Fibroblast of the aortic adventitia (primary cell): ENCODE data around the gene LRRC74B. TPM values are rescaled to one million over a fixed set of nuclear protein-coding genes. Genes with fewer than 3 reads are reported as not detected.

ENCODE experiments used
- DNase-seq: peaks from one replicate; pipeline ENCODE4 v3.0.0-alpha.2; 2010; ENCODE audit warnings: low read depth
- H3K4me3 ChIP-seq: 2 replicates; pipeline ENCODE4 v1.5.1; 2011; ENCODE audit warnings: low read depth, mild to moderate bottlenecking, control low read depth, low read length, moderate library complexity
- CTCF ChIP-seq: IDR thresholded peaks from 2 replicates; pipeline ENCODE4 v1.5.1; 2011; ENCODE audit warnings: mild to moderate bottlenecking, low read length, control low read depth, inconsistent platforms; ENCODE audit not compliant: insufficient read depth
- small RNA-seq: library from RNA; depleted of rRNA; stranded (forward); fragments of <200 nt; gene quantifications from one replicate; pipeline ENCODE3, GENCODE V24; 2012
- total RNA-seq: library from RNA; depleted of rRNA; stranded (reverse); fragments of >200 nt; gene quantifications from 2 replicates; pipeline ENCODE4 v1.2.3, GENCODE V29; 2012; ENCODE audit warnings: low replicate concordance

The LRRC74B gene
- total RNA-seq, 1 donor = not detected

DNA sequence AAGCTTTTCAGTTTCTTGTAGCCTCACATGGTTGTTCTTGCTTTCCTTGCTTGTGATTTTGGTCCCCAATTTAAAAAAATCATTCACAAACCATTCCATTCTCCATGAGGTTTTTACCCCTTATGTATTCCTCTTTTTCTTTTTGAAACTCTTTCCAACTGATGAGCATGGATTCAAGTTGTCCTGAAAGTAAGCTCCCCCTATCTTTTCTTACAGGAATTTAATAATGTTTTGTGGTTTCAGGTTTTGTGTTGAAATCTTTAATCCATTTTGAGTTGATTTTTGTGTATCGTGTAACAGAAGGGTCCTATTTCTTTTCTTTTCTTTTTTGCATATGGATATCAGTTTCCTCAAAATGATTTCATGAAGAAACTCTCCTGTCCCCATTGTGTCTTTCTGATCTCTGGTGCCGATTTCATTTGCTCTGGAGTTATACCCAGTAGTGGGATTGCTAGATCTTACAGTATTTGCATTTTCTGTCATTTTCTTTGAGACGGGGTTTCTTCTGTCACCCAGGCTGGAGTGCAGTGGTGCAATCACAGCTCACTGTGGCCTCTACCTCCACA is 58.5 kb downstream of the LRRC74B start:
- no peak overlapping the region for H3K4me3 ChIP-seq
- peak; percentile 9 for TF ChIP-seq CTCF
- no peak for DNase-seq

- no peak for TF ChIP-seq CTCF
- H3K4me3 ChIP-seq = no peak overlapping the region
- no peak for DNase-seq
Measured at GRCh38 chr22:21105294-21105693, 59.5 kb downstream of the LRRC74B start.

DNA sequence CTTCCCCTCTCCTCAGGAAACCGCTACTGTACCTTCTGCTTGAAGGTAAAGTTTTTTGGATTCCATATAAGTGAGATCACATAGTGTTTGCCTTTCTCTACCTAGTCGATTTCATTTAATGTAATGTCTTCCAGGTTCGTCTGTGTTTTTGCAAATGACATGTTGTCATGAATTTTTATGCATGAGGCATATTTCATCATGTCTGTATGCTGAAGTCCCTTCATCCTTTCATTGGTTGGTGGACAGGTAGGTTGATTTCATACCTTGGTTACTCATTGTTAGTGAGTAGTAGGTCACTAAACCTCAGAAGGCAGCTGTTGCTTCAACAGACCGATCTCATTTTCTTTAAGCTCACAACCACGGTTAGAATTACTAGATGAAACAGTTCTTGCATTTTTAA is 60.3 kb downstream of the LRRC74B start:
- no peak for TF ChIP-seq CTCF
- no peak overlapping the region for H3K4me3 ChIP-seq
- no peak for DNase-seq

GRCh38 chr22:21108379-21109115 is 62.8 kb downstream of the LRRC74B start:
- H3K4me3 ChIP-seq = no peak overlapping the region
- TF ChIP-seq CTCF = no peak
- DNase-seq = no peak

Small RNA genes within 50 kb of the gene (small RNA-seq; reads per million reads assigned to genes)
- gene MIR649 = not detected

Other genes starting within 250 kb of the LRRC74B start
- gene PI4KA, start 187.1 kb upstream of the LRRC74B start, total RNA-seq = 34.8 and 49.9 TPM in 2 replicates
- 10.6 and 15.5 TPM in 2 replicates for gene SNAP29, start 186.9 kb upstream of the LRRC74B start, total RNA-seq
- gene CRKL, start 128.5 kb upstream of the LRRC74B start, total RNA-seq = 35.0 and 44.7 TPM in 2 replicates
- gene AIFM3, start 78.7 kb upstream of the LRRC74B start, total RNA-seq = 0.45 and 1.7 TPM in 2 replicates
- 27.2 and 53.5 TPM in 2 replicates for gene LZTR1, start 63.6 kb upstream of the LRRC74B start, total RNA-seq
- gene THAP7, start 43.8 kb upstream of the LRRC74B start, total RNA-seq = 20.0 and 21.8 TPM in 2 replicates
- 0.63 and 5.9 TPM in 2 replicates for gene P2RX6, start 30.8 kb upstream of the LRRC74B start, total RNA-seq
- 0.09 TPM in 1 of 2 replicates, not detected in the other for gene SLC7A4, start 13.4 kb upstream of the LRRC74B start, total RNA-seq